T-helper 2 cell treated with Interferon-gamma antibody and Interleukin-4, amounts not matched to agents 5 μg/mL and 100 μg/mL, for 36 hours (primary cell): ENCODE results near the gene ZNF783.
"Not testable (repeated sequence)": the region's sequence is repeated elsewhere in the genome, so short reads cannot be mapped to it uniquely, and the experiment has no call there.

Source experiments
- DNase-seq: peaks from one replicate; pipeline ENCODE4 v3.0.0; 2021; ENCODE audit warnings: low spot score
- H3K27ac Mint-ChIP-seq: one replicate; pipeline ENCODE4 v1.8.0; 2021; ENCODE audit warnings: mild to moderate bottlenecking, mixed read lengths
- H3K27me3 Mint-ChIP-seq: one replicate; pipeline ENCODE4 v1.8.0; 2021; ENCODE audit warnings: low read depth, mixed read lengths
- H3K36me3 Mint-ChIP-seq: one replicate; pipeline ENCODE4 v1.8.0; 2021; ENCODE audit warnings: low read depth, mixed read lengths
- H3K4me1 Mint-ChIP-seq: one replicate; pipeline ENCODE4 v1.8.0; 2021; ENCODE audit warnings: low read depth, mixed read lengths
- H3K4me3 Mint-ChIP-seq: one replicate; pipeline ENCODE4 v1.8.0; 2022; ENCODE audit warnings: mild to moderate bottlenecking, moderate library complexity, mixed read lengths
- H3K9me3 Mint-ChIP-seq: one replicate; pipeline ENCODE4 v1.8.0; 2021; ENCODE audit warnings: mixed read lengths

The ZNF783 gene

GRCh38 chr7:149325248-149325647 lies 63.3 kb downstream of the ZNF783 start:
- H3K4me3 Mint-ChIP-seq: no peak overlapping the region
- peaks cover 15% of the 10 kb centered on the region for H3K9me3 Mint-ChIP-seq
- peaks cover 3% of the 10 kb centered on the region for H3K27me3 Mint-ChIP-seq
- no peak for DNase-seq
- H3K27ac Mint-ChIP-seq: no peak overlapping the region
- peaks cover 5% of the 10 kb centered on the region for H3K36me3 Mint-ChIP-seq
- peaks cover 17% of the 10 kb centered on the region for H3K4me1 Mint-ChIP-seq

DNA sequence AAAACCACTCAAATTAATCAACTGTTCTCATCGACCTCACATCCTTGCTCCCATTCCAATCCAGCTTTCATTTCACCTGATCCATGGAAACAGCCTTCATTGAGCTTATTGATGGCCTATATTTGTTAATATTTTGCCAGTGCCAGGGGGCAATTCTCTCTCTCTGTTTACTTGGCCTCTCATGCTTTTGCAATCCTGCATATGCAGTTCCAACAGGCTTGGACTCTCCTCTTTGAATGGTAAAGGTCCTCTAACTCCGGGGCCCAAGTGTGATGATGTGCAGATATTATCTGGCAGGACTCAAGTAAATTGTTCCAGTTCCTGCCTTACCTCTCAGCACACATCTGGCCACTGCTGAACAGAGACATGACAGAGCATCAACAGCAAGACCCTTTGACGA lies 67.3 kb downstream of the ZNF783 start:
- Mint-ChIP-seq H3K9me3 (peaks cover 5% of the 10 kb centered on the region), H3K36me3 (no peaks in the 10 kb centered on the region), H3K4me1 (no peaks in the 10 kb centered on the region), H3K27me3 (peaks cover 5% of the 10 kb centered on the region), H3K27ac (no peak overlapping the region), H3K4me3 (no peak overlapping the region)
- no peak for DNase-seq

- Mint-ChIP-seq H3K4me3 (no peak overlapping the region), H3K9me3 (peaks cover 5% of the 10 kb centered on the region), H3K27me3 (peaks cover 5% of the 10 kb centered on the region), H3K36me3 (no peaks in the 10 kb centered on the region), H3K4me1 (no peaks in the 10 kb centered on the region), H3K27ac (no peak overlapping the region)
- no peak for DNase-seq
These were observed 67.9 kb downstream of the ZNF783 start for GRCh38 chr7:149329766-149330334.

- no peak overlapping the region for H3K27ac Mint-ChIP-seq
- H3K36me3 Mint-ChIP-seq: no peaks in the 10 kb centered on the region
- no peaks in the 10 kb centered on the region for H3K9me3 Mint-ChIP-seq
- H3K27me3 Mint-ChIP-seq: peaks cover 5% of the 10 kb centered on the region
- H3K4me1 Mint-ChIP-seq: no peaks in the 10 kb centered on the region
- no peak overlapping the region for H3K4me3 Mint-ChIP-seq
- DNase-seq: no peak
These were observed 69.0 kb downstream of the ZNF783 start for GRCh38 chr7:149330914-149331567.

DNA sequence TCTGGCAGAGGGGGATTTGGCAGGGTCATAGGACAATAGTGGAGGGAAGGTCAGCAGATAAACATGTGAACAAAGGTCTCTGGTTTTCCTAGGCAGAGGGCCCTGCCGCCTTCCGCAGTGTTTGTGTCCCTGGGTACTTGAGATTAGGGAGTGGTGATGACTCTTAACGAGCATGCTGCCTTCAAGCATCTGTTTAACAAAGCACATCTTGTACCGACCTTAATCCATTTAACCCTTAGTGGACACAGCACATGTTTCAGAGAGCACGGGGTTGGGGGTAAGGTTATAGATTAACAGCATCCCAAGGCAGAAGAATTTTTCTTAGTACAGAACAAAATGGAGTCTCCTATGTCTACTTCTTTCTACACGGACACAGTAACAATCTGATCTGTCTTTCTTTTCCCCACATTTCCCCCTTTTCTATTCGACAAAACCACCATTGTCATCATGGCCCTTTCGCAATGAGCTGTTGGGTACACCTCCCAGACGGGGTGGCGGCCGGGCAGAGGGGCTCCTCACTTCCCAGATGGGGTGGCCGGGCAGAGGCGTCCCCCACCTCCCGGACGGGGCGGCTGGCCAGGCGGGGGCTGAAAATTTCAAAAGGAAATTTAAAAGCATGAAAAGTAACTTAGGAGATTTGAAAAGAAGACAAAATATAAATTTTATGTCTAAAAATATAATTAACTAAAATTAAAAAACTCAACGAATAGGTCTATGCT lies 70.8 kb downstream of the ZNF783 start:
- not testable (repeated sequence) for H3K4me3 Mint-ChIP-seq, H3K4me1 Mint-ChIP-seq, DNase-seq, H3K27ac Mint-ChIP-seq, H3K9me3 Mint-ChIP-seq, H3K36me3 Mint-ChIP-seq, H3K27me3 Mint-ChIP-seq

DNA sequence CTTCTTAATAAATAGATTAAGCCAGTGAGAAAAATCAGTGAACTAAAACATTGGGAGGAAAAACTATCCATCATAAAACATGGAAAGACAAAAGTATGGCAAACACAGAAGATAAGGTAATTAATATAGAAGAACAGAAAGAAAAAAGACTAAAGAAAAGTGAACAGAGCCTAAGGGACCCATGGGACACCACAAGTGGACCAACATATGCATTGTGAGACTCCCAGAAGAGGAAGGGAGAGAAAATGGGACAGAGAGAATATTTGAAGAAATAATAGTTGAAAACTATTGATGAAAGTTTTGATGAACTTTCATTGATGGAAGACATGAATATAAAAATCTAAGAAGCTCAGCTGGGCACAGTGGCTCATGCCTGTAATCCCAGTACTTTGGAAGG lies 71.3 kb downstream of the ZNF783 start:
- H3K4me1 Mint-ChIP-seq: no peaks in the 10 kb centered on the region
- H3K27me3 Mint-ChIP-seq: peaks cover 5% of the 10 kb centered on the region
- no peak overlapping the region for H3K4me3 Mint-ChIP-seq
- H3K27ac Mint-ChIP-seq: no peak overlapping the region
- no peaks in the 10 kb centered on the region for H3K36me3 Mint-ChIP-seq
- H3K9me3 Mint-ChIP-seq: no peaks in the 10 kb centered on the region
- no peak for DNase-seq

GRCh38 chr7:149334219-149334618 lies 72.2 kb downstream of the ZNF783 start:
- no peak for DNase-seq
- Mint-ChIP-seq H3K4me3 (no peak overlapping the region), H3K27me3 (peaks cover 5% of the 10 kb centered on the region), H3K4me1 (no peaks in the 10 kb centered on the region), H3K27ac (no peak overlapping the region), H3K36me3 (no peaks in the 10 kb centered on the region), H3K9me3 (no peaks in the 10 kb centered on the region)
